GM20000 (cell line): Measurements from ENCODE around the gene TLNRD1.

Source experiments
- DNase-seq: peaks from one replicate; pipeline ENCODE4 v3.0.0; 2012; ENCODE audit warnings: low spot score
- CTCF ChIP-seq: IDR thresholded peaks from 2 replicates; pipeline ENCODE4 v1.5.1; 2012; ENCODE audit warnings: mild to moderate bottlenecking, control low read depth; ENCODE audit errors: extremely low read depth, missing control alignments

The TLNRD1 gene

DNA sequence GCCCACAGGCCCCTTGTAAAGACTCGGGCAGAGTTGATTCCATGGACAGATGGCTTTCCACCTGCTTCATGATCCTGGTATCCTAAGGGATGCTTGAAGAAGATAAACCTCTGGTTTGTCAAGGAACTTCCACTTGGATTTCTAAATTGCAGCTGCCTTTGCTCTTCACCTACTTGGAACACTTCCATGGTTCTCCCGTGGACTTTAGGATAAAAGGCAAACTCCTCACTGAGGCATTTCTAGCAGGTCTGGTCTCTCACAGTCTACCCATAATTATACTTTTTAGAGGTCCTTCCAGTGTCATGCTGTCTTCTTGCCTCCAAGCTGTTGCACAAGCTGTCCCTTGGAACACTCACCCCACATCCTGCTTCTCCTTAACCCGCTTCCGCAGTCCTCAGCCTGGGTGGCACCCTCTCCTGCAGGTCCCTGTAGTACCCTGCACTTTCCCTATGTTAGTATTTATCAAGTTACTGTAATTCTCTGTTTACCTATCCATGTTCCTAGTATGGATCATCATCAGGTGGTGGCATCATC, 12.7 kb downstream of the TLNRD1 start:
- TF ChIP-seq CTCF, result no peak
- no peak for DNase-seq

DNA sequence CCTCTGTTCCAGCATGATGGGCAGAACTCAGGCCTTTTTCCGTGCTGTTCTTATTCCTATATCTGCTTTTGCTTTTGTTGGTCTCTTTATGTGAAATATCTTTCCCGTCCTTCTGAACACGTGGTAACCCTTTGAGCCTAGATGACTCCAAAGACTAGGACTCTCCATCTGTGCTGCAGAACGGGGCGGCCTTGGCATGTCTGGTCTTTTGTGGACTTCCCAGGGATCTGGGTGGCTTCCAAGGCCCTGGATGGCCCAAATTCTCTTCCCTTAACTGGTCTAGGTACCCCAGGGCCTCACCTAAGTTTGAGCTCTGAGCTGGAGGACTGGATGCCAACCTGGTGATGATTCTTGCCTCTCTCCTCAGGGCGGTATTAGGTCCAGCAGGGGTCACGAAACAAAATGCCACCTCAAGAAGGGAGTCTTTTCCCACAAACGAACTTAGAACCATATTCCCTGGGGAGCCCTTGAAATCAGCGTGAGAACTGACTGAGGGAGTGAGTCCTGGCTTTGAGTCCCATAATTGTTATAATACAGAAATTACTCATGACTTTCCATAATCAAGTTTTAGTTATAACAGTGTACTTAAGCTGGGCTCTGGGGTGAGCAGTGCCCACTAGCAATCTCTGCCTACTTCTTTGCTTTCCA, 13.8 kb downstream of the TLNRD1 start:
- DNase-seq, result no peak
- TF ChIP-seq CTCF, result no peak

- TF ChIP-seq CTCF, result no peak
- DNase-seq, result no peak
These were observed 15.1 kb downstream of the TLNRD1 start for GRCh38 chr15:81015621-81016488.

DNA sequence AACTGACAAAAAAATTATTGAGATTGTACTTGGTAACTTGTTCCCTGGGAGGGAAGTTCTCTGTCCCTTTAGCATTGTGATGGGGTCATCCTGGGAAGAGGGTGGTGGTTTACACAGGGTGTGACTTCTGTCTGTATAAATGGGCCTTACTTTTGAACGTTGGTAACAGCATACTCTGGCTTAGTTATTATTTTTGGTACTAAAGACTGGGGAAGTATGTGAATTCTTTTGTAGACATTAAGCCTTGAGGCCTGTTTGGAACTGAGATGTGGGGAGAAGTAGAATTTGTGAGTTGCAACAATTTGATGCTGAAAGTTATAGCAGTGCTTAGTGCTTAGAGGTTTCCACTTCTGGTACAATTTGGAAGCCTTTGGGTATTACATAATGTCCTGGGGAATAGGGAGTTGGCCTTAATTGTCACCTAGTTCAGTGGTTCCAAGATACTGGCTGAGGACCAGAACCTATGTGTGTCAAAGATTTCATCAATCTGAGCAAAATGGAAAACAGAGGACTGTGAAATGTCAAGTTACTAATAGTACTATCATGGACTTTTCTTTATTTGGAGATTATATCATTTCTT, 15.9 kb downstream of the TLNRD1 start:
- no peak for DNase-seq
- TF ChIP-seq CTCF, result no peak

- TF ChIP-seq CTCF, result no peak
These were observed 17.5 kb downstream of the TLNRD1 start for GRCh38 chr15:81018197-81018596.

GRCh38 chr15:81021321-81021720, 20.6 kb downstream of the TLNRD1 start:
- no peak for DNase-seq
- TF ChIP-seq CTCF, result no peak

More at GRCh38 chr15:81018197-81018596, 17.5 kb downstream of the TLNRD1 start:
- no peak for DNase-seq
